Measurements from ENCODE around the gene JAK1.

The JAK1 gene

DNA sequence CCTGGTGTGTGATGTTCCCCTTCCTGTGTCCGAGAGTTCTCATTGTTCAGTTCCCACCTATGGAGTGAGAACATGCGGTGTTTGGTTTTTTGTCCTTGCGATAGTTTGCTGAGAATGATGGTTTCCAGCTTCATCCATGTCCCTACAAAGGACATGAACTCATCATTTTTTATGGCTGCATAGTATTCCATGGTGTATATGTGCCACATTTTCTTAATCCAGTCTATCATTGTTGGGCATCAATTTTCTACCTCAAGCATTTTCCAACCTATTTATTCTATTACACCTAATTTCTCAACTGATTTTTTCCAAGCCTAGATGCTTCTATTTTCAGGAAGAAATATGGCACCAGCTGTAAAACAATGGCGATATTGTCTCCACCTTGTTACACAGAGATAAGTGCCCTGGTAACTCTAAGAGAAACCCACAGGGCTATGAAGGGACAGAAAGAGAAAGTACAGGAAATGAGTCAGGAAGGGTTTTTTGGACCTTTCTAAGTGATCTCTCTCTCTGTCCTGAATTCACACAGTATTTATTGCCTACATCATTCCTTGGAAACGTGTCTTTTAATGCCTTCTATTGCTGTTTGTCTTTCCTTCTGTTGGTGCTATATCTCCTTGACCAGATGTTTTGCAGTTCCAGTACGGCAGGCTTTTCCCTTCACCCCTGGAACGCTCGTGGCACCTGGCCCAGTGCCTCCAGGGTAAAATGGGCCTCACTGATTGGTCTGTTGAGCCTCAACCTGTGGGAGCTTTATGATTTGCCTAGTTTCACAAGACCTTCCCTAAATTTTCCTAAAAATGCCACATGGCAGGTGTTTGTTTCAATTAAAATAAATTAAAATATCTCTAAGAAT lies 14.6 kb upstream of the JAK1 start:
- DNase-seq (ENCODE audit: low read depth in 2 of 3, low spot score in 1 of 3), result no peak

DNA sequence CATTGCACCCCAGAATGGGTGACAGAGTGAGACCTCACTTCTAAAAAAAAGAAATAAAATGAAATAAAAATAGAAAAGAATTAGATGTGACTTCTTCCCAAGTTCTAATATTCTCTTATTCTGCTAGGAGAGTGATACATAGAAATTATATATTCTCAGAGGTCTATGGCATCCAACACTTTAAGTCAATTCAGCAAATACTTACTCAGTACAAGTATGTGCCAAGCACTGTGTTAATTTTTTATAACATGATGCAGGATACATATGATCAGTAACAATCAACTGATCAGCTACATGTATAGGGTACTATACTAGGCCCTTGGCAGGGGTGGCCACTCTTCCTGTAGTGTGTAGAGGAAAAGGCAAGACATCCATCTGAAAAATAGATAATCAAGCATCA lies 13.0 kb upstream of the JAK1 start:
- DNase-seq (ENCODE audit: low read depth in 2 of 3, low spot score in 1 of 3), result no peak

DNA sequence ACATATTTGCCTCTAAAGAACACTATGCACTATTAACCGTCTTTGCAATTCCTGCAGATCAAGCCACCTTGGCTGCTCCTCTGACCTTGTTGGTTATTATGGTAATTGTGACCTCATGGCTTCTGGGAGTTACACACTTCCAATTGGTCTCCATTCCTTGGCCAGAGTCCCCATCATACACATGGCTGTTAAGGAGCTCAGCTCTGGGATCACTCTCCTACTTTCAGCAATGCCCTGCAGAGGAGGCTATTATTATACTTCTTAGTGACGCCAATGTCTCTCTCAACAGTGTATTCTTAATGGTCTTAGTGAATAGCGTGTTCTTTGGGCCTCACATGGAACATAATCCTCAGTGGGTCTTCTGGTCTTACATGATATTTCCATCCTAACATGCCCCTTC lies 10.0 kb upstream of the JAK1 start:
- DNase-seq (ENCODE audit: low read depth in 2 of 3, low spot score in 1 of 3), result no peak

DNA sequence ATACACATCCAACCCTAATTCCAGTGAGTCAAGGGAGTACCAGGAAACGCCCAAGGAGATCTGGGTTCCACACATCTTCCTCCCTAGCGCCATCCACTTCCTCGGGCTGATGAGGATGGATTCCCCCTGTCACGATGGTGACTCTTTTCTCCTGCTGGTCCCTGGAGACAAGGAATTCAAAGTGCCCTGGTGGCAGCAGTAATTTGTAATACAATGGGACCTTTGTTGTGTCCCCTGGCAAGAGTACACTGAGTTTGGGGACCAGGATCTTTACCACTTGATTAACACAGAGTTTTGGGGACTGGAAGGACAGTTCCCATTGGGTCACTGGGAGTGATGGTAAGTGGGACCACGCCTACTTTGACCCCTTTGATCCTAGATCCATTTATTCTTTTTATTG lies 9.4 kb upstream of the JAK1 start:
- DNase-seq (ENCODE audit: low read depth in 2 of 3, low spot score in 1 of 3), result no peak

DNA sequence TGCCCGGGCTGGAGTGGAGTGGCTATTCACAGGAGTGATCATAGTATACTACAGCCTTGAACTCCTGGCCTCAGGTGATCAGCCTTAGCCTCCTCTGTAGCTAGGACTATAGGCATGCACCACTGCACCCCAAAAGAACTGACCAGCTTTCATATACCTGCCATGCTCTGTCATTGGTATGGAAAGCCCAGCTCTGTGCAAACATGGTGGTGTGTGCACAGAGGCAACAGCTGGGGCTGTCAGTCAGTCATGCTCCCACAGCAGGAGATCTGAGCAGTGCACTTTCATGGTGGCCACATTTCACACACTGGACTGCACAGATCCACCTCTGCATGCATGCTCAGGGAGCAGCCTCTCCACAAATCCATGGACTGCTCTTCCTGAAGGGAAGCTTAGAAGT lies 8.8 kb upstream of the JAK1 start:
- no peak for DNase-seq (ENCODE audit: low read depth in 2 of 3, low spot score in 1 of 3)

DNA sequence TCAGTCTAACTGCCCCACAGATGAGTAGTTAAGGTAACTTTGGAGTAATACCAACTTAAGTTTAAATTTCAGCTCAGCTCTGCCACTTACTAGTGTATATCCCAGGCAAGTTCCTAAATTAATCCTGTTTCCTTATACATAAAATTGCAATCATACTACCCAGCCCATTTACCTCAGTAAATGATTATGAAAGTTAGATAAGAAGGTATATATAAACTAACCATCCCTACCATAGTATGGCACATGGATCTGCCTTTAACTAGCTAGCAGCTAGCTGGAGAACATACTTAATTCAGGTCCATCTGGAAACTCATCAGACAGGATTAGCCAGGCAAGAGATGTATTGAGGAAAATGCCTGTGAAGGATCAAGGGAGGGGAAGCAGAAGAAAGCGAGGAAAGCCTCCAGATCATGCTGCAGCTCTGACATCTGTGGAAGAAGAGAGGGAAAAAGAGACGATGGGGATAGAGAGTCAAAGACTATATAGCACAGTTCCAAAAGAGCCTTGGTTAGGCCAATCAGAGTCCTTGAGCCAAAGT lies 8.0 kb upstream of the JAK1 start:
- no peak for DNase-seq (ENCODE audit: low read depth in 2 of 3, low spot score in 1 of 3)

DNA sequence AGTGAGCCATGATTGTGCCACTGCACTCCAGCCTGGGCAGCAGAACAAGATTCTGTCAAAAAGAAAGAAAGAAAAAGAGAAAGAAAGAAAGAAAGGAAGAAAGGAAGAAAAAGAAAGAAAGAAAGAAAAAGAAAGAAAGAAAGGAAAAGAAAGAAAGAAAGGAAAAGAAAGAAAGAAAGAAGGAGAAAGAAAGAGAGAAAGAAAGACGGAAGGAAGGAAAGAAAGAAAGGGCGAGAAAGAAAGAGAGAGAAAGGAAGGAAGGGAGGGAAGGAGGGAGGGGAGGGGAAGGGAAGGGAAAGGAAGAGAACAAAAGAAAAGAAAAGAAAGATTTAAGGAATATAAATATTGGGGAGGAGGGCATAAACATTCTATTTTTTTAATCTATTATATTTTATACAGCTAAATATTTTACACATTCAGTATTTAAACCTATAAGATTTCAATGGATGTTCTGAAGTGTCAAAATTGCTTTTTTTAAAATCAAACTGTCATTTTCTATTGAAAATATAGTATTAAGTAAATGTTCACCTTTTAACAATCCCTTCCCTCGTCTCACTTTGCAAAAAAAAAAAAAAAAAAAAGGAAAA lies 6.8 kb upstream of the JAK1 start:
- DNase-seq (ENCODE audit: low read depth in 2 of 3, low spot score in 1 of 3), result no peak

DNA sequence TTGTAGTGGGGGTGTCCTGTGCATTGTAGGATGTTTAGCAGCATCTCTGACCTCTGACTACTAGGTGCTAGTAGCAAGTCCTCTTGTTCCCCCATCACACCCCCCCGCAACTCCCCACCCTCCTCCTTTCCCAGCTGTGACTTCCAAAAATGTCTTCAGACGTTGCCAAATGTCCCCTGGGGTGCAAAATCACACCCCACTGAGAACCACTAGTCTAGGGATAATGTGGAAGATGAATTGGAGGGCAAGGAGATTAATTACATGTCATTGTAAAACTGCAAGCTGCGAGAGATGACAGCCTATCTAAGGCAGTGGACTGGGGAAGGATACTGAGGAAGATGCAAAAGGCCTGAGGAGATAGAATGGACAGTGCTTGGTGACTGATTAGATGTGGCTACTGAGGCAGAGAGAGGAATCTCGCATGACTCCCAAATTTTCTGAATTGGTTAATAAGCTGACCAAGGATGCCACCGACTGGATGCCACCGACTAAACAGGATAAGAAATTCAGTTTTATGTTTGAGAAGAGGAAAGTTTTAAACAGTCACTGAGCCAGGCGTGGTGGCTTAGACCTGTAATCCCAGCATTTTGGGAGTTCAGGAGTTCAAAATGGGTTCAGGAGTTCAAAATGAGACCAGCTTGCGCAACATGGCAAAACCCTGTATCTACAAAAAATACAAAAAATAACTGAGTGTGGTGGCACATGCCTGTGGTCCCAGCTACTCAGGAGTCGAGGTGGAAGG lies 3.1 kb upstream of the JAK1 start:
- DNase-seq (ENCODE audit: low read depth in 2 of 3, low spot score in 1 of 3), result no peak

DNA sequence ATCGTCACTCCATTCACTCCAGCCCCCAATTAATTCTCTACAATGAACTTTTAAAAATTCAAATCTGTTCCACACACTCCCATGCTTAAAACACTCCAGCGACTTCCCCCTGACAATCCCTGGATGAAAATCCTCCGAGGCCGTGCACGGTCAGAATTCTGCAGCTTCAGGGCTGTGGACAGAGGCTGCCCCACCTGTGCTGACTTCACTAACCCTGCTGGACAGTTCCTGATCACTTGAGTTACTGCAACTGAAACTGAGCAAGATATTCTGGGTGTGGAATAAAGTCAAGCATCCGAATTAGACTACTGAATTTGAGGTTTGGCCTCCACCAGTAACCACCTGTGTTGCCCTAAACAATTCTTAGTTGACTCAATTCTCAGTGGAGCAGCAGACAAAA lies 1.0 kb upstream of the JAK1 start:
- DNase-seq (ENCODE audit: low read depth in 2 of 3, low spot score in 1 of 3), result no peak

DNA sequence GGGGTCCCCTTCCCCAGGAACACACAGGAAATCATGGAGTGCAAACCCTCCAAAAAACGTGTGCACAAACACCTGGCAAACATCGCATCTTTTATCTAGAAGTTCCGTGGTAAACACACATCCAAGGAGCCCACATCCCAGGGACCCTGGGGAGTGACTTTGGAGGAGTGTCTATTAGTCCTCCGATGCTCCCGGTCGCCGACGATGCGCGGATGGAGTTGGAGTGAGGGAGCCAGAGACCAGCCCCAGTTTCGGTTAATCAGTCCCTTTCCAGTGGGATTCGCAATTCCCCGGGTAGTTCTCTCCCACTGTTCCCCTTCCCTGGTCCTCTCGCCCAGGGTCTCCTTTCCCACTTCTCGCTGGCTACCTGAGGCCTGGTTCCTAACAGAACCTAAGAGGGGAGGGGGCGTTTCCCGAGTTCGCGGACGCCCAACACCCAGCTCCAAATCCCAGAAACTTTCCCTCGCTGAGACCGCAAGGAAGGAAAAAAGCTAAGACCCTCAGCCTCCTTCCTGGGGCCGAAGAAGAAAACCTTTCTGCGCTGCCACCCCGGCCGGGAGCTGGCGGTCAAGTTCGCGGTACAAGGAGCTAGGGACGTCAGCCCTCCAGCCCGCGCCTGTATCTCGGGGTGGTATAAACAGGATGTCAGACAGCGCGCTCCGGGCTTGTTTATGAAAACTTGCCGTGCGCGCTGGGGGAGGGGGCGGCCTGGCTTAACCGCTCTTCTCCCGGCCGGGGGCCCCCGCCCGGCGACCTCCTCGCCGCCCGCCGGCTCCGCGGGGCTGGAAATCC lies 787 bp downstream of the JAK1 start:
- DNase-seq (ENCODE audit: low read depth in 2 of 3, low spot score in 1 of 3), result peak; percentile 30 to 50 (median 30)

DNA sequence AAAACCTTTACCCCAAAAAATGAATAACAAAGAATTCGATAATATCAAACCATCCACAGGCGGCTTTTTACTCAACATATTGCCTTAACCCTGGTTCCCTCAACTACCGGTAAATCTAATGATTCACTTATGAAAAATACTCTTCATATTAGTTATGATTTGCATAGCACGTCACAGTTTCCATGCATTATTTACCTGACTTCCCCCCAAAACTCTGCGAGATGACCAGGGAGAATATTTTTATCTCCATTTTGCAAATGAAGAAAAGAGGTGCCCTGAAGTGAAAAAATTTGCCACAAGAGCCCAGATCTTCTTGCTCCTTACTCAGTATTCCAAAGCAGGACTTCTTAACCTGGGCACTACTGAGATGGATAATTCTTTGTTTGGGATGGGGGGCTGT lies 2.9 kb downstream of the JAK1 start:
- DNase-seq (ENCODE audit: low read depth in 2 of 3, low spot score in 1 of 3), result no peak

DNA sequence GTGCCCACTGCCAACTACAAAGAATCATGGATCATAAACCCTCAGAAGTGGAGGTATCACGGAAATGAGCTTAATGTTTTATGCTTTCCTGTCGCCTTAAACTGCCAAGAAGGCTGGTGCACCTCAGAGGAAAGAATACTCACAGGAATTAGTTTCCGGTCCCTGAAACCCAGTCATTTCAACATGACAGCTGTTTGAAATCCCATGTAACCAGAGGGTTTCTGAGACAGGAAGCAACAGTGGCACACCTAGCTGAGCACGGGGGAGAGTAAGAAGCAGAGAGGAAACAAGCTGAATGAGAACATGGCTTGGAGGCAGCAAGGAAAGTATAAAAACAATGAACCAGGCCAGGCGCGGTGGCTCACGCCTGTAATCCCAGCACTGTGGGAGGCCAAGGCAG lies 3.9 kb downstream of the JAK1 start:
- DNase-seq (ENCODE audit: low read depth in 2 of 3, low spot score in 1 of 3), result peak; percentile 8 to 36 (median 22)

DNA sequence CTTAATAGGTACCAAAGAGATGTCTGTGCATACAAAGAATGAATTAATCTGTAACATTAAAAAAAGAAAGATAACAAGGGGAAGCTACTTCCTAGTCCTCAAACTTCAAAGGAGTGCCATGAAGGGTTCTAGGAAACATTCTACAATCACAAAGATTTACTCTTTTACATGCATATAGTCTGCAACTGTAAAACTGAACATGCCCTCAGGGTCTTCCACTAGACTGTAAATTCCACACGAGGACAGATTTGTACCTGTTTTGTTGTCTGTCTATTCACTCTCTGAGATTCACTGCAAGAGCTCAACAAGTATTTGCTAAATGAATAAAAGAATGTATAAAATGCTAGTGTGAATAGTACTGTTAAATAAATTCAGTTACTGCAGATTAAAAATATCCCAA lies 4.4 kb downstream of the JAK1 start:
- no peak for DNase-seq (ENCODE audit: low read depth in 2 of 3, low spot score in 1 of 3)

DNA sequence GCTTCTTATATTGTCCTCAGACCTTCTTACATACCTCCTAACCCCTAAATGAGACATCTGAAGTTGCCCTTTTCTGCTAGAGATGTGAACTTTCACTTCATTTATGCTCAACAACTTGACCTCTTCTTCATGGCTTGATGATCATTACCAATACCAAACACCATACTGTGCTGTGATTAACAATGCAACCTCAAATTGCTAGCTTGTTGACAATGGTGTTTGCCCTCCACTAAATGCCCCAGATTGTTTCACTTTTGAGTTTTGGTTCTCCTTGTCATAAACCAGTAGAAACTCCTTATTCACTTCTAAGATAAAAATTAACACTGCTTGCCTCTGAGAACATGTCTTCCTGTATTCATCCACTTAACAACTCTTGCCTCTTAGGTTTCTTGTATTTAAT lies 5.6 kb downstream of the JAK1 start:
- no peak for DNase-seq (ENCODE audit: low read depth in 2 of 3, low spot score in 1 of 3)

DNA sequence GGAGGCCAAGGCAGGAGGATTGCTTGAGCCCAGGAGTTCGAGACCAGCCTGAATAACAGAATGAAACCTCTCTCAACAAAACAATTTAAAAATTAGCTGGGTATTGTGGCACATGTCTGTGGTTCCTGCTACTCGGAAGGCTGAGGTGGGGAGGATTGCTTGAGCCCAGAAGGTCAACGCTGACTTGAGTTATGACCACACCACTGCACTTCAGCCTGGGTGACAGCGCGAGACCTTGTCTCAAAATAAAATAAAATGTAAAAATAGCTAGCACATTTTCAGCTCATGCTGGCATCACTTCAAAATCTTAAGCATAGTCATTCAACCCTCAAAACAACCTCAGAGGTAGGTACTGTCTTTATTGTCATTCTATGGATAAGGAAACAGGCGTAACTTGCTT lies 6.4 kb downstream of the JAK1 start:
- no peak for DNase-seq (ENCODE audit: low read depth in 2 of 3, low spot score in 1 of 3)

DNA sequence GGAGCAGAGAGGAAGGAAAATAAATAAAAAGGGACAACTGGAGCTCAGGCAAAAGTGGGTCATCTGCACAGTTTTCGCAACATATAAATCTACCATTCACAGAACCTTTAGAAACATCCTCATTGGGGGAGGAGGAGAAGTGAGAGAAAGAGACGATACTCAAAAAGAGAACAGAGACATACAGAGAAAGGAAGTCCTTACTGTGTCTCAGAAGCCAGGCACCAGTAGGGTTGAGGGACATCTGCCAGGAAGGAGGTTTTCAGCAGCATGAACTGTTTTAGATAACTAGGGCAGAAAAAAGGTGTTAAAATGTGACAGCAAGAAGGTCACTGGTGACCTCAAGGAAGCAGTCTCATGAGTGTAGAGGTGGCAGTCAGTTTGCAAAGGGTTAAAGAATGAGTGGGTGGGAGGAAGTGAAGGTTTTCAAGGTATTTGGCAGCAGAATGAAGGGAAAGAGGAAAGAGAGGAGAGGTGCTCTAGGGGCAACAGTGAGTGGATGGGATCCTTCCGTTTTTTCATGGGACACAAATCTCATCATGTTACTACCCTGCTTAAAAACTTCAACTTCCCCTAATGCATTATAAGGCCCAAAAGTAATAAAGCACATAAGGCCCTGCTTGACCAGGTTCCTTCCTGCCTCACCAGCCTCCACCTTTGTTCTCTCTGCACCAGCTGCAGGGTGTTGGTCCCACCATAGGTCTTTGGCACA lies 9.5 kb downstream of the JAK1 start:
- DNase-seq (ENCODE audit: low read depth in 2 of 3, low spot score in 1 of 3), result peak; percentile 3 to 42 (median 40)

DNA sequence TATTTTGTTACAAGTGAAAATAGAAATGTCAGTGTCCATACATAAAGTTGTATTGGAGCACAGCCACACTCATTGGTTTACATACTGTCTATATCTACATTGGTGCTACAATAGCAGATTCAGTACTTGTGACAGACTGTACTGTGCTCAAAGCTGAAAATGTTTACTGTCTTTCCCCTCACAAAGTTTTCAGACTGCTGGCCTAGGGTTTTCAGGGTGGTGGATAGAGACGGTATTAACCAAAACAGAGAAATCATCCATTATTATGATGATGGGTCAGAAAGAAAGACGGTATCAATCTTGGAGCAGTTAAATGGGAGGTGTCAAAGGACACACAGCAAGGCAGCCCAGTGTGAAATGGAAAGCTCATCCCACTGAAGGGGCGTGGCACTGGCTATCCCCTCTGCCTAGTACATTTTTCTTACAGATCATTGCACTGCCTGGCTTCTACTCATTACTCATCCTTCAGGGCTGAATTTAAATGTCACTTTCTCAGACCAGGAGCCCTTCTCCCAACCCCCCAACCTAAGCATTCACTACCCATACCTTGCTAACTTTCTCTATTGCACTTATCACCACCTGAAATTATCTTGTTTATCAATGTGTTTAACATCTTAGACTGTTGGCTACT lies 10.2 kb downstream of the JAK1 start:
- DNase-seq (ENCODE audit: low read depth in 2 of 3, low spot score in 1 of 3), result peak in 1 of 3 donors; percentile 6

DNA sequence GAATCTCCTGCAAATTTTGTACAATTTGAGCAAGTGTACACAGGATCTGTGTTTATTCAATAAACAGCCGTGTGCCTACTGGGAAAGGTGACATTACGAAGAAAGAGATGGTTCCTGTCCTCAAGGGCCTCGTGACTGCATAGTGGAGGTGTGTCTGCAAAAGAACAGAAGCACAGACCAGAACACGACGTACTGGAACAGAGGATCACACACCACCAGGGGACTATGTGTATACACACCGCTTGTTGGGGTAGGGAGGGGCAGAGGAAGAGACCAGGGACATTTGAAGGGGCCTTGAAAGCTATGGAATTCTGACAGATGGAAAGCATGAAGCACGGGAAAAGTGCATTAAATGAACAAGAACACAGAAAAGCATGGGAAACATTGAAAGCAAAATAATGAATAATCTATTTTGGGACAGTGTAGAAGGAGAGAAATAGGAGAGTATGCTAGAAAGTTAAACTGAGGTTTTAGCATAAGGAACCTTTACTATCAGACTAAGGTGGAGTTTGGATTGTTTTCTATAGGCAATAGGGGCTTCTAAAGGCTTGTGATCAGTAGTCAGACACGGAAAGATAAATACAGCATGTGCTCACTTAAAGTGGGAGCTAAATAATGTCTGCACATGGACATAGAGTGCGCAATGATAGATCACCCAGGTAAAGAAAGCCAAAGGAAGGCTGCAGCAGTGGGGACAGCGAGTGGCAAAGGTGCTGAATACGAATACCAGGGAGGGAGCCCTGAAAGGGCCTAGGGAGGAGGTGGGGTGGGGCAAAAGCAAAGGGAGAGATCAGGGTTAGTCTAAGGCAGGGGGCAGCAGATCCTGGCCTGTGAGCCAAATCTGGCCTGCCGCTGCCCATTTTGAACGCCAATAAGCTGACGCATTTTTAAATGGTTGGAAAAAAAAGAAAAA lies 11.0 kb downstream of the JAK1 start:
- DNase-seq (ENCODE audit: low read depth in 2 of 3, low spot score in 1 of 3), result no peak

DNA sequence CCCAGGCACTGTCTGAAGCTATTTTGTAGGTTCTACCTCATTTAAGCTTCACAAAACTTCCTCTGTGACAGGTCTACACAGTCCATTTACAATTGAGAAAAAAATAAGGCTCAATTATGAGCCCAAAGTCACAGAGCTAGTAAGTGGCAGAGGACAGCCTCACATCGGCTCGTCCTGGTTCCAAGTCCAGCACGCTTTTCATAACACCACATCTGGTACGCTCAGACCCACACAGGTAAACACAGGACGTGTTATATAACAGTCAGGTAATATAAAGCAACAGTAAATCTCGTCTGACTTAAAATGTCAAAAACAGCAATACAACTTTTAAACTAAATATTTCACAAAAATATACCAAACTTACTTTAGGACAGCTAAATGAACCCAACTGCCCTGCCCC lies 13.1 kb downstream of the JAK1 start:
- no peak for DNase-seq (ENCODE audit: low read depth in 2 of 3, low spot score in 1 of 3)
